ENCODE measurements around the gene BAAT. TPM values are rescaled to one million over a fixed set of nuclear protein-coding genes. Genes with fewer than 3 reads are reported as not detected.

The BAAT gene
- total RNA-seq, 1 experiment from 2014 or later = 0.25 TPM

GRCh38 chr9:101417389-101417788 lies 32.6 kb upstream of the BAAT start:
- Histone ChIP-seq H3K9me2 (ENCODE audit: insufficient read depth) (no peaks in the 10 kb centered on the region), H3K79me2 (ENCODE audit: insufficient read depth, low read length) (no peaks in the 10 kb centered on the region), H3K4me2 (ENCODE audit: low read length) (no peak overlapping the region), H3K4me3 (replicated peaks in 1 of 2; ENCODE audit: low read depth in 1 of 2, low read length in 2 of 2) (no peak overlapping the region), H3K4me1 (ENCODE audit: control insufficient read depth in 1 of 2, insufficient read depth in 2 of 2, low read length in 2 of 2) (no peaks in the 10 kb centered on the region), H3K36me3 (ENCODE audit: control insufficient read depth in 1 of 2, insufficient read depth in 2 of 2, low read length in 2 of 2) (no peaks in the 10 kb centered on the region), H3K9ac (ENCODE audit: low read length) (no peak overlapping the region), H3K27ac (ENCODE audit: low read depth, low read length) (no peak overlapping the region), H4K20me1 (ENCODE audit: insufficient read depth) (no peaks in the 10 kb centered on the region), H3K27me3 (ENCODE audit: insufficient read depth, low read length) (peaks cover 5% of the 10 kb centered on the region; the same call in 1 of the 2 replicates), H3K9me3 (ENCODE audit: control insufficient read depth in 1 of 2, insufficient read depth in 1 of 2, low read depth in 1 of 2, low read length in 2 of 2) (no peaks in the 10 kb centered on the region), H2AFZ (ENCODE audit: low read depth, low read length, poor library complexity, severe bottlenecking) (no peak overlapping the region)
- DNase-seq (ENCODE audit: low read depth, low spot score) (no peak), ATAC-seq (no peak)
- BruUV-seq (replicated peaks) = no TSS peak
- RAD21 ChIA-PET (ENCODE audit: low non-redundant PET in 1 of 2, low total read pairs in 2 of 2, uncharacterized antibody in 2 of 2, unreplicated experiment in 2 of 2) = no interaction called here
- CTCF ChIA-PET = no interaction called here
- POLR2A ChIA-PET = no interaction called here
- TF ChIP-seq CBX3 (IDR thresholded peaks at IDR 0.05; ENCODE audit: low read depth) = no peak
- intact Hi-C loops (cut with micrococcal nuclease) = no loop called here

- intact Hi-C loops (cut with micrococcal nuclease) = no loop called here
- Histone ChIP-seq H3K4me1 (ENCODE audit: control insufficient read depth in 1 of 2, insufficient read depth in 2 of 2, low read length in 2 of 2) (no peaks in the 10 kb centered on the region), H4K20me1 (ENCODE audit: insufficient read depth) (no peaks in the 10 kb centered on the region), H3K4me2 (ENCODE audit: low read length) (no peak overlapping the region), H3K9me3 (ENCODE audit: control insufficient read depth in 1 of 2, insufficient read depth in 1 of 2, low read depth in 1 of 2, low read length in 2 of 2) (no peaks in the 10 kb centered on the region), H2AFZ (ENCODE audit: low read depth, low read length, poor library complexity, severe bottlenecking) (no peak overlapping the region), H3K9me2 (ENCODE audit: insufficient read depth) (no peaks in the 10 kb centered on the region), H3K79me2 (ENCODE audit: insufficient read depth, low read length) (no peaks in the 10 kb centered on the region), H3K9ac (ENCODE audit: low read length) (no peak overlapping the region), H3K36me3 (ENCODE audit: control insufficient read depth in 1 of 2, insufficient read depth in 2 of 2, low read length in 2 of 2) (no peaks in the 10 kb centered on the region), H3K27me3 (ENCODE audit: insufficient read depth, low read length) (peaks cover 5% of the 10 kb centered on the region; the same call in 1 of the 2 replicates), H3K4me3 (replicated peaks in 1 of 2; ENCODE audit: low read depth in 1 of 2, low read length in 2 of 2) (no peak overlapping the region), H3K27ac (ENCODE audit: low read depth, low read length) (no peak overlapping the region)
- CTCF ChIA-PET = no interaction called here
- POLR2A ChIA-PET = no interaction called here
- TF ChIP-seq CBX3 (IDR thresholded peaks at IDR 0.05; ENCODE audit: low read depth) (no peak), EZH2 (IDR thresholded peaks at IDR 0.05) (no peak)
- BruUV-seq (replicated peaks) = no TSS peak
- ATAC-seq = no peak
- no peak for DNase-seq (ENCODE audit: low read depth, low spot score)
- RAD21 ChIA-PET (ENCODE audit: low non-redundant PET in 1 of 2, low total read pairs in 2 of 2, uncharacterized antibody in 2 of 2, unreplicated experiment in 2 of 2) = no interaction called here
Observed at GRCh38 chr9:101415578-101415977, 30.8 kb upstream of the BAAT start.

GRCh38 chr9:101414839-101415238 lies 30.0 kb upstream of the BAAT start:
- Histone ChIP-seq H2AFZ (ENCODE audit: low read depth, low read length, poor library complexity, severe bottlenecking) (no peak overlapping the region), H3K79me2 (ENCODE audit: insufficient read depth, low read length) (no peaks in the 10 kb centered on the region), H3K9ac (ENCODE audit: low read length) (no peak overlapping the region), H3K27ac (ENCODE audit: low read depth, low read length) (no peak overlapping the region), H3K4me2 (ENCODE audit: low read length) (no peak overlapping the region), H3K9me3 (ENCODE audit: control insufficient read depth in 1 of 2, insufficient read depth in 1 of 2, low read depth in 1 of 2, low read length in 2 of 2) (no peaks in the 10 kb centered on the region), H3K36me3 (ENCODE audit: control insufficient read depth in 1 of 2, insufficient read depth in 2 of 2, low read length in 2 of 2) (no peaks in the 10 kb centered on the region), H3K27me3 (ENCODE audit: insufficient read depth, low read length) (peaks cover 5% of the 10 kb centered on the region; the same call in 1 of the 2 replicates), H3K4me1 (ENCODE audit: control insufficient read depth in 1 of 2, insufficient read depth in 2 of 2, low read length in 2 of 2) (no peaks in the 10 kb centered on the region), H4K20me1 (ENCODE audit: insufficient read depth) (no peaks in the 10 kb centered on the region), H3K4me3 (replicated peaks in 1 of 2; ENCODE audit: low read depth in 1 of 2, low read length in 2 of 2) (no peak overlapping the region), H3K9me2 (ENCODE audit: insufficient read depth) (no peaks in the 10 kb centered on the region)
- intact Hi-C loops (cut with micrococcal nuclease) = no loop called here
- BruUV-seq (replicated peaks) = no TSS peak
- ChIA-PET RAD21 (ENCODE audit: low non-redundant PET in 1 of 2, low total read pairs in 2 of 2, uncharacterized antibody in 2 of 2, unreplicated experiment in 2 of 2) (no interaction called here), POLR2A (no interaction called here), CTCF (no interaction called here)
- DNase-seq (ENCODE audit: low read depth, low spot score) (no peak), ATAC-seq (no peak)
- no peak for TF ChIP-seq SRF (IDR thresholded peaks at IDR 0.05; ENCODE audit: low read depth)
- no peak for TF ChIP-seq MAX (IDR thresholded peaks at IDR 0.05)
- no peak for TF ChIP-seq EGR1 (IDR thresholded peaks at IDR 0.05; ENCODE audit: low read depth)
- TF ChIP-seq SIN3A (IDR thresholded peaks at IDR 0.05; ENCODE audit: low read depth) = no peak
- no peak for TF ChIP-seq YY1 (IDR thresholded peaks at IDR 0.05; ENCODE audit: extremely low read depth, insufficient replicate concordance, low read depth, low read length)
- TF ChIP-seq, protein P1, sequence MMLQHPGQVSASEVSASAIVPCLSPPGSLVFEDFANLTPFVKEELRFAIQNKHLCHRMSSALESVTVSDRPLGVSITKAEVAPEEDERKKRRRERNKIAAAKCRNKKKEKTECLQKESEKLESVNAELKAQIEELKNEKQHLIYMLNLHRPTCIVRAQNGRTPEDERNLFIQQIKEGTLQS (IDR thresholded peaks at IDR 0.05) = no peak
- no peak for TF ChIP-seq CBX3 (IDR thresholded peaks at IDR 0.05; ENCODE audit: low read depth)
- no peak for TF ChIP-seq RAD21 (IDR thresholded peaks at IDR 0.05; ENCODE audit: low read depth)
- no peak for TF ChIP-seq CEBPB (IDR thresholded peaks at IDR 0.05; ENCODE audit: low read depth)
- TF ChIP-seq, protein P2, sequence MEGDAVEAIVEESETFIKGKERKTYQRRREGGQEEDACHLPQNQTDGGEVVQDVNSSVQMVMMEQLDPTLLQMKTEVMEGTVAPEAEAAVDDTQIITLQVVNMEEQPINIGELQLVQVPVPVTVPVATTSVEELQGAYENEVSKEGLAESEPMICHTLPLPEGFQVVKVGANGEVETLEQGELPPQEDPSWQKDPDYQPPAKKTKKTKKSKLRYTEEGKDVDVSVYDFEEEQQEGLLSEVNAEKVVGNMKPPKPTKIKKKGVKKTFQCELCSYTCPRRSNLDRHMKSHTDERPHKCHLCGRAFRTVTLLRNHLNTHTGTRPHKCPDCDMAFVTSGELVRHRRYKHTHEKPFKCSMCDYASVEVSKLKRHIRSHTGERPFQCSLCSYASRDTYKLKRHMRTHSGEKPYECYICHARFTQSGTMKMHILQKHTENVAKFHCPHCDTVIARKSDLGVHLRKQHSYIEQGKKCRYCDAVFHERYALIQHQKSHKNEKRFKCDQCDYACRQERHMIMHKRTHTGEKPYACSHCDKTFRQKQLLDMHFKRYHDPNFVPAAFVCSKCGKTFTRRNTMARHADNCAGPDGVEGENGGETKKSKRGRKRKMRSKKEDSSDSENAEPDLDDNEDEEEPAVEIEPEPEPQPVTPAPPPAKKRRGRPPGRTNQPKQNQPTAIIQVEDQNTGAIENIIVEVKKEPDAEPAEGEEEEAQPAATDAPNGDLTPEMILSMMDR (IDR thresholded peaks at IDR 0.05 in 2 of 3, conservative IDR thresholded peaks at IDR 0.05 in 1 of 3; ENCODE audit: borderline replicate concordance in 1 of 3, insufficient read depth in 1 of 3, low read depth in 2 of 3, low read length in 2 of 3) = no peak
- no peak for TF ChIP-seq SP1 (IDR thresholded peaks at IDR 0.05; ENCODE audit: low read depth)
